AG10803 (cell line): ENCODE results near the gene TTLL11.

ENCODE experiments used
- DNase-seq: peaks from one replicate; pipeline ENCODE4 v3.0.0; 2010; ENCODE audit warnings: low read depth
- H3K4me3 ChIP-seq: 2 replicates; pipeline ENCODE4 v1.5.1; 2011; ENCODE audit warnings: mild to moderate bottlenecking, low read length, control low read depth
- TF ChIP-seq, protein P1 (sequence below): conservative IDR thresholded peaks from 2 replicates; pipeline ENCODE4 v1.5.1; 2011; ENCODE audit warnings: mild to moderate bottlenecking, low read length, control low read depth, inconsistent platforms

Gene TTLL11

DNA sequence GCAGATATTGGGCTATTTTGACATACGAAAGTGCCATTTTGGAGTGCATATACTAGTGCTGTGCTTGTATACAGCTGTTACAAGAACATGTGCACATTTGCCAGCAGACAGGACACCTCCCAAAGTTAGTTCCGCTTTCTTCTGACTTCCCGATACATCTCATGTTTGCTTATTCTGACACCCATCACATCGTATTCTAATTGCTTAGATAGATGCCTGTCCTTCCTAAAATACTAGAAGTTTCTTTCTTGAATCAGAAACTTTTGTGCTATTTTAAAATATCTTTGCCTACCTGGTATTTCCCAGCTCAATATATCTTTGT, 177.8 kb downstream of the TTLL11 start:
- no peak for DNase-seq
- TF ChIP-seq, protein P1, sequence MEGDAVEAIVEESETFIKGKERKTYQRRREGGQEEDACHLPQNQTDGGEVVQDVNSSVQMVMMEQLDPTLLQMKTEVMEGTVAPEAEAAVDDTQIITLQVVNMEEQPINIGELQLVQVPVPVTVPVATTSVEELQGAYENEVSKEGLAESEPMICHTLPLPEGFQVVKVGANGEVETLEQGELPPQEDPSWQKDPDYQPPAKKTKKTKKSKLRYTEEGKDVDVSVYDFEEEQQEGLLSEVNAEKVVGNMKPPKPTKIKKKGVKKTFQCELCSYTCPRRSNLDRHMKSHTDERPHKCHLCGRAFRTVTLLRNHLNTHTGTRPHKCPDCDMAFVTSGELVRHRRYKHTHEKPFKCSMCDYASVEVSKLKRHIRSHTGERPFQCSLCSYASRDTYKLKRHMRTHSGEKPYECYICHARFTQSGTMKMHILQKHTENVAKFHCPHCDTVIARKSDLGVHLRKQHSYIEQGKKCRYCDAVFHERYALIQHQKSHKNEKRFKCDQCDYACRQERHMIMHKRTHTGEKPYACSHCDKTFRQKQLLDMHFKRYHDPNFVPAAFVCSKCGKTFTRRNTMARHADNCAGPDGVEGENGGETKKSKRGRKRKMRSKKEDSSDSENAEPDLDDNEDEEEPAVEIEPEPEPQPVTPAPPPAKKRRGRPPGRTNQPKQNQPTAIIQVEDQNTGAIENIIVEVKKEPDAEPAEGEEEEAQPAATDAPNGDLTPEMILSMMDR: no peak
- H3K4me3 ChIP-seq: no peak overlapping the region

DNA sequence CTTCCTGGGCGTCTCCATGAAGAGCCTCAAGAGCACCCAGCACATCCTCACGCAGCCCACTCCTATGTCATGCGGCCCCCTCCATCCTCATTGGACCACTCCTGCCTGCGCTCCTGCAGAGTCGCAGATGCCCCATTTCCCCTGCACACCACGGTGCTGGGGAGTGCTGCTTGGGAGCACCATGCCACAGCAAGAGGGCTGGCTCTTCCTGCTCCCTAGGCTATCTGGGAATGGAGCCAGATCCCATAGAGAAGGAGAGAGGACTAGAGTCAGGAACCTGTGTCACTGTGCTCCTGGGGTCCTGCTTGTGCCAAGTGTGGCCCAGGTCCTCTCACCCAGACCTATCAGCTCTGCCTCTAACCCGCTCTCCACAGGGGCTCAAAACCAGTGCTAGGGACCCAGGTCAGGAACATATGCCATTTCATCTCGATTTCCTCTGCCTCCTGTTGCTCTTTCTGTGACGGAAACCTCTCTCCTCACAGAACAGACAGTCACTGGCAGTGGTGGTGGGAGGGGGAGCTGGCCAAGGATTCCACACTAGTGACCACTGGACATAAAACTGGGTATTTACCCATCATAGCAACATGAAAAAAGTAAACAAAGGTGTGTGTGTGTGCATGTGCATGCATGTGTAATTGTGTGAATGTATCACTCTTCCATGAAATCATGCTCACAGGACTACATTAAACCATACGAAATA, 178.4 kb downstream of the TTLL11 start:
- no peak overlapping the region for H3K4me3 ChIP-seq
- TF ChIP-seq, protein P1: no peak
- DNase-seq: no peak

DNA sequence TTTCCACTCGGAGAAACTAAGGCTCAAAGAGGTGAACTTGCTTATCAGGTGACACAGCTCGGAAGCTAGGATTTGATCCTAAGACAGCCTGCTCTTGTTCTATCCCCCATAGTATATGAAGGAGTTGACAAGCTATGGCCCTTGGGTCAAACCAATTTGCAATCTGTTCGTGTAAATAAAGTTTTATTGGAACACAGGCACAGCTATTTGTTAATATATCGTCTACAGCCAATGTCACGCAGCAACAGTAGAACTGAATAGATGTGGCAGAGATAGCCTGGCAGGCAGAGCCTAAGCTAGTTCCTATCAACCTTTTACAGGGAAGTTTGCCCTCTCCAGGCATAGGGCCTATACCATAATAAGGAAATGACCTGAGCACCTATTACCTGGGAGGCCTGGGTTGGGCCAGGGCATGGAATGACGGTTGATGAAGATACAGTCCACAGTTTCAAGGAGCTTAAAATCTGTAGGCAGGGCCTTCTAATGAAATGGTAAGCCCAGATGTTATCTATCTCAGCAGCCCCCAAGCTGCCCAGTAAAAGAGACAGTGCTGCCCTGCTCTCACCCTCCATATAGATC, 179.0 kb downstream of the TTLL11 start:
- no peak overlapping the region for H3K4me3 ChIP-seq
- DNase-seq: no peak
- TF ChIP-seq, protein P1: no peak

DNA sequence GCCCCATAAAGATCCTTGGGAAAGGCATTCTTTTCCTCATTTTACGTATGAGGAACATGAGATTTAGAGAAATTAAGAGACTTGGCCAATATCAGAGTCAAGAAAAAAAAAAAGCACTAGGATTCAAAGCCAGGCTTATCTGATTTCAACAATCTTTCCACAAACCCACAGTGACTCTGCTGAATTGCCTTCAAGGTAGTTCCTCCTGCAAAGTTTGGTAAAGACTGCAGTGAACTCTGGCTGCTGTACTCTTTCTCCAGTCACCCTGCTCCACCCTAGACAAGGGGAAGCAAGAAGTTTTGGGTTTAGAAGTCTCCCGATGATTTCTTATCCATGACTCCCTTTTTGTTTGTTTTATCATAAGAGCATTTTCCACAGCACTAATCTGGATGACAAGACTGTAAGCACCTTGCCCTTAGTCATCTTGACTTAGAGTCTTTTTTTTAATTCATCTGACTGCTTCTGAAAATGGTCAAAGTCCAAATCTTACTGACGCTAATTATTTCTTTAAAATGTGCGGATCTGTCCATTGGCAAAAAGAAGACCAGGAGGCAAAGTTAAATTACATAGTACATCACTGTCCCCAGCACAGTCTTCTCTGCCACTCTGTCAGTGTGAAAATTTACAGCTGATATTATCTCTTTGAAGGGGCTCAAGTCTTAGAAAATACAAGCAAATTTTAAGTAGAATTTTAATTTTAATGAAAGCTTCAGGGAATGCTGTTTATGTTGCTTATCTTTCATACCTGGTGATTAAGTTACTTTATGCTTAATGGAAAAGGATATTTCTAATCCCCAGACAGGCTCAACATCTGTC, 180.1 kb downstream of the TTLL11 start:
- no peak overlapping the region for H3K4me3 ChIP-seq
- TF ChIP-seq, protein P1: no peak
- no peak for DNase-seq

DNA sequence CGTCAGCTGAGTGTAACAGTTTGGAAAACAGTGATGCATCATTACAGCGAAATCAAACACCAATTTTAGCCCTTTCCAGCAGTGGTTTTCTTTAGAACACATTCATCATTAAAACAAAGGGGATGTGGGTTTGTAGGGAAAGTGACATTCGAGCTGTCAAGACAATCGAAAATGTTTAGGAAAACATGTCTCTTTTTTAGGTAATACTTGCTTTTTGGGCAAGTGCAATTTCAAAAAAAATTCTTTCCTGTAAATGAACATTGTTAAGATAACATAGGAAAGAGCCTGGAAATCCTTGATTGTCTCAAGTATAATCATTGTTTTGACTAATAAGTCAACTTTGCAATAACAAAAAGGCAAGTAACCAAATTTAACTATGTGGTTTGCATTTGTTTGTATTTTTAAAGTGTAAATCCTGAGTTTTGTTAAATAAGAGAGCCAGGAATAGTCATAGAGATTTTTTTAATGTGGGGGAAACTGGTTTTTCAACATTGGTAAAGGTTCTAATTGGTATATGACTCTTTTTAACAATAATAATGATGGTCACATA, 182.5 kb downstream of the TTLL11 start:
- no peak overlapping the region for H3K4me3 ChIP-seq
- no peak for DNase-seq
- TF ChIP-seq, protein P1: no peak

DNA sequence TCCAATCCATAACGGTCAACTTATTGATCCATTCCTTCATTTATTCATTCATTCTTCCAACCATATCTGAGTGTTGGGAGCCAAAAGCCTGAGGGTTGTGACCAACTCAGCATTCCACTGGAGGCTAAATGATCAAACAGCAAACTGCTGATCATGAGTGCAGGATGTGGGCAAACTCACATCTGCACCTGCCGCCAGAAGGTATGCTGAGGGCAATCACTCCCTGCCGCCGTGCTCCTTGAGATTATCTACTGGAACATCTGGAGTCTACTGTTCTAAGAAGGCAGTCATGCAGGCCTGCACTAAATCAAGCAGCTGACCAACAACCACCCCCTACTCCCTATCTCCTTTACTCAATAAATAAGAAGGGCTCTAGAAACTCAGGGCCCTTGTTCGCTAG, 184.0 kb downstream of the TTLL11 start:
- H3K4me3 ChIP-seq: no peak overlapping the region
- no peak for DNase-seq
- TF ChIP-seq, protein P1: no peak
